GM12878 (cell line): ENCODE data around the gene METTL16.

Source experiments
- CHD1 ChIP-seq: IDR thresholded peaks from 2 replicates; pipeline ENCODE4 v1.6.1; 2012; ENCODE audit warnings: low read depth, low read length, improper control_type of control experiment
- FOS ChIP-seq: IDR thresholded peaks from 3 replicates; pipeline ENCODE4 v1.6.1; 2011; ENCODE audit warnings: borderline replicate concordance; ENCODE audit not compliant: insufficient read length; ENCODE audit errors: extremely low read depth
- JUNB ChIP-seq: IDR thresholded peaks from 2 replicates; pipeline ENCODE4 v1.6.1; 2016; ENCODE audit warnings: antibody characterized with exemption, mild to moderate bottlenecking
- MYC ChIP-seq: IDR thresholded peaks from 2 replicates; pipeline ENCODE4 v1.6.1; 2011; ENCODE audit warnings: mild to moderate bottlenecking, low read length, moderate library complexity, inconsistent platforms; ENCODE audit not compliant: insufficient read depth, insufficient replicate concordance, insufficient read length, severe bottlenecking
- POLR2A ChIP-seq: IDR thresholded peaks from 2 replicates; pipeline ENCODE4 v1.6.1; 2011; ENCODE audit warnings: low read depth, mild to moderate bottlenecking, low read length
- POLR2AphosphoS5 ChIP-seq: IDR thresholded peaks from 2 replicates; pipeline ENCODE4 v1.6.1; 2011; ENCODE audit warnings: mild to moderate bottlenecking, low read length, inconsistent platforms
- SREBF2 ChIP-seq: IDR thresholded peaks from 2 replicates; pipeline ENCODE4 v1.6.1; 2012; ENCODE audit warnings: mild to moderate bottlenecking, low read length
- TAF1 ChIP-seq: IDR thresholded peaks from 2 replicates; pipeline ENCODE4 v1.6.1; 2011; ENCODE audit warnings: mild to moderate bottlenecking, low read depth, low read length, borderline replicate concordance
- YY1 ChIP-seq: IDR thresholded peaks from 2 replicates; pipeline ENCODE4 v1.6.1; 2011; ENCODE audit warnings: low read depth, mild to moderate bottlenecking, low read length
- TF ChIP-seq, protein P1 (sequence below), 3 experiments: IDR thresholded peaks in 2 of 3; conservative IDR thresholded peaks in 1 of 3; 2 replicates each; pipeline ENCODE4 v1.5.1; 2011; ENCODE audit warnings: low read depth in 3 of 3, low read length in 3 of 3, mild to moderate bottlenecking in 3 of 3, control low read depth in 2 of 3, moderate library complexity in 2 of 3, inconsistent platforms in 1 of 3, mixed read lengths in 1 of 3; ENCODE audit not compliant: control insufficient read depth in 2 of 3, insufficient read depth in 1 of 3; ENCODE audit errors: extremely low read depth in 1 of 3
- TF ChIP-seq, protein P2 (sequence below): IDR thresholded peaks from 2 replicates; pipeline ENCODE4 v1.6.1; 2012; ENCODE audit warnings: mild to moderate bottlenecking, low read depth, low read length
- TF ChIP-seq, protein P3 (sequence below): IDR thresholded peaks from 2 replicates; pipeline ENCODE4 v1.6.1; 2012; ENCODE audit warnings: low read depth, low read length, improper control_type of control experiment

DNA sequence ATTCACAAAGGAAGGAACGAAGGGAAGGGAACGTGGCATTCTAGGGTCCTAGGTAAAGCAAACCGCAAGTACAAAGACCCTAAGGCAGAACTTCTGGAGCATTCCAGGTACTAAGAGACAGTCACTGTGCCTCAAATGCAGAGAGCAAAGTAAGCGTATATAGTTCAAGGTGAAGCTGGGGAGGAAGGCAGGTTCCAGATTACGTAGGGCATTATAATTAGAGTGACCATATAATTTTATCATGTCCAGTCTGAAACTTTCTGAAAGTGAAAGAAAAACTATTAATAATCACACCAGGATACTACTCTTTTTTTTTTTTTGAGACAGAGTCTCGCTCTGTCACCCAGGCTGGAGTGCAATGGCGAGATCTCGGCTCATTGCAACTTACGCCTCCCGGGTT is 25.7 kb downstream of the METTL16 start:
- TF ChIP-seq MYC (no peak), FOS (no peak), CHD1 (no peak), SREBF2 (no peak), YY1 (no peak), POLR2A (no peak), POLR2AphosphoS5 (no peak), JUNB (no peak), TAF1 (no peak)
- TF ChIP-seq, protein P1, sequence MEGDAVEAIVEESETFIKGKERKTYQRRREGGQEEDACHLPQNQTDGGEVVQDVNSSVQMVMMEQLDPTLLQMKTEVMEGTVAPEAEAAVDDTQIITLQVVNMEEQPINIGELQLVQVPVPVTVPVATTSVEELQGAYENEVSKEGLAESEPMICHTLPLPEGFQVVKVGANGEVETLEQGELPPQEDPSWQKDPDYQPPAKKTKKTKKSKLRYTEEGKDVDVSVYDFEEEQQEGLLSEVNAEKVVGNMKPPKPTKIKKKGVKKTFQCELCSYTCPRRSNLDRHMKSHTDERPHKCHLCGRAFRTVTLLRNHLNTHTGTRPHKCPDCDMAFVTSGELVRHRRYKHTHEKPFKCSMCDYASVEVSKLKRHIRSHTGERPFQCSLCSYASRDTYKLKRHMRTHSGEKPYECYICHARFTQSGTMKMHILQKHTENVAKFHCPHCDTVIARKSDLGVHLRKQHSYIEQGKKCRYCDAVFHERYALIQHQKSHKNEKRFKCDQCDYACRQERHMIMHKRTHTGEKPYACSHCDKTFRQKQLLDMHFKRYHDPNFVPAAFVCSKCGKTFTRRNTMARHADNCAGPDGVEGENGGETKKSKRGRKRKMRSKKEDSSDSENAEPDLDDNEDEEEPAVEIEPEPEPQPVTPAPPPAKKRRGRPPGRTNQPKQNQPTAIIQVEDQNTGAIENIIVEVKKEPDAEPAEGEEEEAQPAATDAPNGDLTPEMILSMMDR (IDR thresholded peaks at IDR 0.05 in 2 of 3, conservative IDR thresholded peaks at IDR 0.05 in 1 of 3; ENCODE audit: control insufficient read depth in 2 of 3, extremely low read depth in 1 of 3, insufficient read depth in 1 of 3, low read depth in 3 of 3, low read length in 3 of 3), result no peak
- TF ChIP-seq, protein P2, sequence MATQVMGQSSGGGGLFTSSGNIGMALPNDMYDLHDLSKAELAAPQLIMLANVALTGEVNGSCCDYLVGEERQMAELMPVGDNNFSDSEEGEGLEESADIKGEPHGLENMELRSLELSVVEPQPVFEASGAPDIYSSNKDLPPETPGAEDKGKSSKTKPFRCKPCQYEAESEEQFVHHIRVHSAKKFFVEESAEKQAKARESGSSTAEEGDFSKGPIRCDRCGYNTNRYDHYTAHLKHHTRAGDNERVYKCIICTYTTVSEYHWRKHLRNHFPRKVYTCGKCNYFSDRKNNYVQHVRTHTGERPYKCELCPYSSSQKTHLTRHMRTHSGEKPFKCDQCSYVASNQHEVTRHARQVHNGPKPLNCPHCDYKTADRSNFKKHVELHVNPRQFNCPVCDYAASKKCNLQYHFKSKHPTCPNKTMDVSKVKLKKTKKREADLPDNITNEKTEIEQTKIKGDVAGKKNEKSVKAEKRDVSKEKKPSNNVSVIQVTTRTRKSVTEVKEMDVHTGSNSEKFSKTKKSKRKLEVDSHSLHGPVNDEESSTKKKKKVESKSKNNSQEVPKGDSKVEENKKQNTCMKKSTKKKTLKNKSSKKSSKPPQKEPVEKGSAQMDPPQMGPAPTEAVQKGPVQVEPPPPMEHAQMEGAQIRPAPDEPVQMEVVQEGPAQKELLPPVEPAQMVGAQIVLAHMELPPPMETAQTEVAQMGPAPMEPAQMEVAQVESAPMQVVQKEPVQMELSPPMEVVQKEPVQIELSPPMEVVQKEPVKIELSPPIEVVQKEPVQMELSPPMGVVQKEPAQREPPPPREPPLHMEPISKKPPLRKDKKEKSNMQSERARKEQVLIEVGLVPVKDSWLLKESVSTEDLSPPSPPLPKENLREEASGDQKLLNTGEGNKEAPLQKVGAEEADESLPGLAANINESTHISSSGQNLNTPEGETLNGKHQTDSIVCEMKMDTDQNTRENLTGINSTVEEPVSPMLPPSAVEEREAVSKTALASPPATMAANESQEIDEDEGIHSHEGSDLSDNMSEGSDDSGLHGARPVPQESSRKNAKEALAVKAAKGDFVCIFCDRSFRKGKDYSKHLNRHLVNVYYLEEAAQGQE, result no peak
- TF ChIP-seq, protein P3, sequence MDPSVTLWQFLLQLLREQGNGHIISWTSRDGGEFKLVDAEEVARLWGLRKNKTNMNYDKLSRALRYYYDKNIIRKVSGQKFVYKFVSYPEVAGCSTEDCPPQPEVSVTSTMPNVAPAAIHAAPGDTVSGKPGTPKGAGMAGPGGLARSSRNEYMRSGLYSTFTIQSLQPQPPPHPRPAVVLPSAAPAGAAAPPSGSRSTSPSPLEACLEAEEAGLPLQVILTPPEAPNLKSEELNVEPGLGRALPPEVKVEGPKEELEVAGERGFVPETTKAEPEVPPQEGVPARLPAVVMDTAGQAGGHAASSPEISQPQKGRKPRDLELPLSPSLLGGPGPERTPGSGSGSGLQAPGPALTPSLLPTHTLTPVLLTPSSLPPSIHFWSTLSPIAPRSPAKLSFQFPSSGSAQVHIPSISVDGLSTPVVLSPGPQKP, result no peak
